IMR-90 (cell line): ENCODE measurements around the gene SASH1. TPM values are rescaled to one million over a fixed set of nuclear protein-coding genes. Genes with fewer than 3 reads are reported as not detected.
A peak's percentile ranks its signal among the peaks of the same experiment; 100 is the strongest.

Source experiments
- ATAC-seq: fragments of 200-7000 bp; cut with Tn5 transposase; 2 replicates; pipeline ENCODE4 v1.9.1; 2020; ENCODE audit warnings: low read depth, mild to moderate bottlenecking, moderate library complexity
- BruUV-seq: library from RNA; stranded (reverse); fragments of 400-500 nt; replicated peaks from 2 replicates; lab custom pipeline; 2021; lab: Mats Ljungman, UMichigan
- CTCF ChIA-PET: fragments of 300-600 bp; formaldehyde crosslinking; extraction: SDS; loops from one replicate; lab custom pipeline; 2021; ENCODE audit warnings: antibody characterized with exemption; lab: Yijun Ruan, JAX
- POLR2A ChIA-PET: fragments of 300-600 bp; sonication (Branson Sonifier 250); formaldehyde crosslinking; loops from one replicate; lab custom pipeline; 2022; ENCODE audit warnings: antibody characterized with exemption; ENCODE audit not compliant: unreplicated experiment; lab: Charles Lee
- DNase-seq: peaks from one replicate; pipeline ENCODE4 v3.0.0; 2013
- H2AFZ ChIP-seq: replicated peaks from 2 replicates; pipeline ENCODE3; 2013; ENCODE audit warnings: low read length, mild to moderate bottlenecking; ENCODE audit not compliant: poor library complexity
- H2AK5ac ChIP-seq: 2 replicates; pipeline ENCODE4 v1.6.1; 2013; ENCODE audit warnings: low read depth, low read length, inconsistent platforms
- H2AK9ac ChIP-seq: replicated peaks from 2 replicates; pipeline ENCODE3; 2013; ENCODE audit warnings: mild to moderate bottlenecking, low read depth, low read length, moderate library complexity; ENCODE audit not compliant: poor library complexity
- H2BK120ac ChIP-seq: 2 replicates; pipeline ENCODE4 v1.6.1; 2013; ENCODE audit warnings: low read depth, low read length, inconsistent platforms
- H2BK15ac ChIP-seq: 3 replicates; pipeline ENCODE4 v1.6.1; 2013; ENCODE audit warnings: low read depth, low read length, inconsistent platforms
- H2BK20ac ChIP-seq: 2 replicates; pipeline ENCODE4 v1.6.1; 2013; ENCODE audit warnings: low read depth, mild to moderate bottlenecking, inconsistent platforms, low read length, moderate library complexity
- H2BK5ac ChIP-seq: 2 replicates; pipeline ENCODE4 v1.6.1; 2013; ENCODE audit warnings: mild to moderate bottlenecking, low read depth, low read length, inconsistent platforms; ENCODE audit not compliant: poor library complexity, severe bottlenecking
- H3K14ac ChIP-seq: replicated peaks from 2 replicates; pipeline ENCODE4 v1.6.1; 2013; ENCODE audit warnings: low read depth, low read length, inconsistent platforms
- H3K18ac ChIP-seq: 2 replicates; pipeline ENCODE4 v1.6.1; 2013; ENCODE audit warnings: low read depth, low read length, control low read depth
- H3K23ac ChIP-seq: 2 replicates; pipeline ENCODE4 v1.6.1; 2013; ENCODE audit warnings: low read depth, low read length, inconsistent platforms
- H3K27ac ChIP-seq: 2 replicates; pipeline ENCODE4 v1.5.1; 2013; ENCODE audit warnings: mild to moderate bottlenecking, control low read depth, low read length; ENCODE audit not compliant: insufficient read depth
- H3K27me3 ChIP-seq: 2 replicates; pipeline ENCODE4 v1.6.1; 2013; ENCODE audit warnings: low read length; ENCODE audit not compliant: control insufficient read depth, insufficient read depth
- H3K36me3 ChIP-seq: 2 replicates; pipeline ENCODE4 v1.6.1; 2013; ENCODE audit warnings: low read length, mixed read lengths; ENCODE audit not compliant: control insufficient read depth, insufficient read depth
- H3K4ac ChIP-seq: 2 replicates; pipeline ENCODE4 v1.6.1; 2013; ENCODE audit warnings: low read depth, low read length, inconsistent platforms
- H3K4me1 ChIP-seq: 2 replicates; pipeline ENCODE4 v1.6.1; 2013; ENCODE audit warnings: low read length, mixed read lengths; ENCODE audit not compliant: control insufficient read depth, insufficient read depth
- H3K4me2 ChIP-seq: 2 replicates; pipeline ENCODE4 v1.6.1; 2013; ENCODE audit warnings: low read depth, mild to moderate bottlenecking, control low read depth, low read length, moderate library complexity
- H3K4me3 ChIP-seq: 2 replicates; pipeline ENCODE4 v1.5.1; 2013; ENCODE audit warnings: low read depth, mild to moderate bottlenecking, control low read depth, low read length, moderate library complexity; ENCODE audit not compliant: insufficient read depth
- H3K56ac ChIP-seq: 2 replicates; pipeline ENCODE4 v1.6.1; 2013; ENCODE audit warnings: low read length, inconsistent platforms; ENCODE audit not compliant: insufficient read depth; ENCODE audit errors: extremely low read depth
- H3K79me1 ChIP-seq, 2 experiments: 2 replicates each; pipeline ENCODE4 v1.6.1; 2013; ENCODE audit warnings: low read length in 2 of 2, inconsistent platforms in 1 of 2, low read depth in 1 of 2
- H3K9ac ChIP-seq: 2 replicates; pipeline ENCODE4 v1.6.1; 2013; ENCODE audit warnings: low read depth, low read length, control low read depth
- H3K9me1 ChIP-seq: 2 replicates; pipeline ENCODE4 v1.6.1; 2013; ENCODE audit warnings: low read length, inconsistent platforms; ENCODE audit not compliant: insufficient read depth
- H3K9me3 ChIP-seq: 2 replicates; pipeline ENCODE4 v1.6.1; 2013; ENCODE audit warnings: low read length; ENCODE audit not compliant: control insufficient read depth, insufficient read depth
- H4K20me1 ChIP-seq: 2 replicates; pipeline ENCODE4 v1.6.1; 2013; ENCODE audit warnings: low read length, inconsistent platforms; ENCODE audit not compliant: insufficient read depth
- H4K5ac ChIP-seq: 2 replicates; pipeline ENCODE4 v1.6.1; 2013; ENCODE audit warnings: mild to moderate bottlenecking, low read depth, low read length, control low read depth
- H4K8ac ChIP-seq, 2 experiments: 2 replicates each; pipeline ENCODE4 v1.6.1; 2013; ENCODE audit warnings: low read depth in 2 of 2, low read length in 2 of 2, control low read depth in 1 of 2, inconsistent platforms in 1 of 2
- H4K91ac ChIP-seq: 2 replicates; pipeline ENCODE4 v1.6.1; 2013; ENCODE audit warnings: low read depth, low read length, inconsistent platforms; ENCODE audit not compliant: insufficient read depth
- BHLHE40 ChIP-seq: fragments of 150-350 bp; IDR thresholded peaks from 2 replicates; pipeline ENCODE4 v1.6.1; 2016; ENCODE audit warnings: mild to moderate bottlenecking, low read depth, low read length
- CTCF ChIP-seq: conservative IDR thresholded peaks from 2 replicates; pipeline ENCODE4 v1.5.1; 2012; ENCODE audit warnings: mild to moderate bottlenecking, low read depth, low read length, improper control_type of control experiment
- ELK1 ChIP-seq: fragments of 150-350 bp; IDR thresholded peaks from 2 replicates; pipeline ENCODE4 v1.6.1; 2016; ENCODE audit warnings: low read depth, mild to moderate bottlenecking, low read length, moderate library complexity, borderline replicate concordance
- FOS ChIP-seq: fragments of 150-350 bp; IDR thresholded peaks from 2 replicates; pipeline ENCODE4 v1.6.1; 2016; ENCODE audit warnings: low read depth, low read length
- MAFK ChIP-seq: IDR thresholded peaks from 2 replicates; pipeline ENCODE4 v1.6.1; 2012; ENCODE audit warnings: low read depth, low read length, improper control_type of control experiment
- MXI1 ChIP-seq: IDR thresholded peaks from 2 replicates; pipeline ENCODE4 v1.6.1; 2012; ENCODE audit warnings: low read depth, mild to moderate bottlenecking, low read length, moderate library complexity, borderline replicate concordance
- RAD21 ChIP-seq: IDR thresholded peaks from 2 replicates; pipeline ENCODE4 v1.6.1; 2012; ENCODE audit warnings: low read length, improper control_type of control experiment
- RCOR1 ChIP-seq: IDR thresholded peaks from 2 replicates; pipeline ENCODE4 v1.6.1; 2012; ENCODE audit warnings: mild to moderate bottlenecking, low read length, improper control_type of control experiment; ENCODE audit not compliant: insufficient replicate concordance
- SMC3 ChIP-seq: fragments of 150-350 bp; IDR thresholded peaks from 2 replicates; pipeline ENCODE4 v1.6.1; 2016; ENCODE audit warnings: low read depth, mild to moderate bottlenecking, antibody characterized with exemption, low read length, moderate library complexity
- USF2 ChIP-seq: fragments of 150-350 bp; IDR thresholded peaks from 2 replicates; pipeline ENCODE4 v1.6.1; 2017; ENCODE audit warnings: mild to moderate bottlenecking, antibody characterized with exemption, low read length, low read depth
- WGBS, 2 experiments: methylation state at CpG; one replicate each; pipeline versions ENCODE4 v1.1.5 to v1.1.7; 2013; ENCODE audit warnings: missing lambda C conversion rate in 2 of 2; ENCODE audit not compliant: insufficient read length in 1 of 2; ENCODE audit errors: extremely low coverage in 2 of 2; 5-methylcytosine and 5-hydroxymethylcytosine counted together
- dilution Hi-C: fragments of 300-500 bp; cut with HindIII; formaldehyde crosslinking; loops from one replicate; pipeline ENCODE4 v1.14.3; 2018; ENCODE audit warnings: low sequenced_read_pairs; ENCODE audit not compliant: unreplicated experiment
- in situ Hi-C: fragments of 300-500 bp; cut with MboI; formaldehyde crosslinking; loops from 3 replicates; pipeline ENCODE4 v1.14.3; 2019; ENCODE audit warnings: low sequenced_read_pairs, inconsistent platforms, mixed read lengths
- intact Hi-C: fragments of 100-400 bp; cut with micrococcal nuclease; formaldehyde crosslinking; loops from 2 replicates; pipeline ENCODE4 v1.10.0; 2022
- polyA plus RNA-seq, 3 experiments: library from polyadenylated mRNA; depleted of rRNA; stranded (reverse); fragments of >200 nt; gene quantifications; 2 replicates each; pipeline ENCODE4 v1.2.3, GENCODE V29; 2012; ENCODE audit warnings: low replicate concordance in 1 of 3
- total RNA-seq: library from RNA; depleted of rRNA; stranded (reverse); fragments of >200 nt; gene quantifications from 2 replicates; pipeline ENCODE4 v1.2.3, GENCODE V29; 2012

SASH1 gene
- total and polyA plus RNA-seq, 2 of the 4 experiments (the other 2 are of a cell fraction), result 11.6 to 16.5 TPM

- H4K5ac ChIP-seq, result no peak overlapping the region
- peaks cover 8% of the 10 kb centered on the region for H3K9me1 ChIP-seq
- no peak overlapping the region for H4K91ac ChIP-seq
- no peak overlapping the region for H3K4me2 ChIP-seq
- no peak overlapping the region for H3K27ac ChIP-seq
- 0 out of 4 replicates have a peak overlapping the region, but pooled peaks of 1 of the 2 experiments have one; percentile 7 for H4K8ac ChIP-seq
- intact Hi-C loops, result no loop called here
- H2AK9ac ChIP-seq, result no peak overlapping the region
- CTCF ChIA-PET, result no interaction called here
- H2AFZ ChIP-seq, result no peak overlapping the region
- H3K79me1 ChIP-seq, result peaks cover 20 to 49% of the 10 kb centered on the region in 2 experiments
- H2AK5ac ChIP-seq, result no peak overlapping the region
- TF ChIP-seq RAD21 (no peak), CTCF (no peak), ELK1 (no peak), USF2 (no peak), FOS (no peak), MXI1 (no peak), BHLHE40 (no peak), MAFK (no peak), RCOR1 (no peak), SMC3 (no peak)
- 0 out of 2 replicates have a peak, but pooled peaks cover 4% of the 10 kb centered on the region for H4K20me1 ChIP-seq
- H2BK120ac ChIP-seq, result no peak overlapping the region
- dilution Hi-C loops, result no loop called here
- H3K23ac ChIP-seq, result no peak overlapping the region
- ATAC-seq (no peak), DNase-seq (no peak)
- H3K18ac ChIP-seq, result no peak overlapping the region
- H3K14ac ChIP-seq, result no peak overlapping the region
- no peak overlapping the region for H3K4me3 ChIP-seq
- no peak overlapping the region for H3K4ac ChIP-seq
- H3K56ac ChIP-seq, result no peak overlapping the region
- no peak overlapping the region for H2BK15ac ChIP-seq
- H3K36me3 ChIP-seq, result no peaks in the 10 kb centered on the region; the same call in 1 of the 2 replicates
- H3K27me3 ChIP-seq, result no peaks in the 10 kb centered on the region
- no CpG with 5 or more reads among the region's 6 CpGs for WGBS, 2 experiments
- H2BK5ac ChIP-seq, result no peak overlapping the region
- peaks cover 5% of the 10 kb centered on the region for H3K4me1 ChIP-seq
- BruUV-seq, result no TSS peak
- H2BK20ac ChIP-seq, result no peak overlapping the region
- in situ Hi-C loops, result no loop called here
- H3K9me3 ChIP-seq, result no peaks in the 10 kb centered on the region
- POLR2A ChIA-PET, result no interaction called here
- no peak overlapping the region for H3K9ac ChIP-seq
Observed at GRCh38 chr6:148398244-148398643, 55.6 kb downstream of the SASH1 start.
